ENCODE data around the gene FMN2. TPM values are rescaled to one million over a fixed set of nuclear protein-coding genes. Genes with fewer than 3 reads are reported as not detected.

The FMN2 gene
- total and polyA plus RNA-seq, 2 donors (not counting 1 experiment from before 2014, with no cell fraction given) = 8.0 to 13.7 TPM

GRCh38 chr1:240058049-240058448, 33.6 kb upstream of the FMN2 start:
- TF ChIP-seq CTCF (conservative IDR thresholded peaks at IDR 0.05 in 1 of 2, IDR thresholded peaks at IDR 0.05 in 1 of 2; ENCODE audit: low read depth in 1 of 2, low read length in 2 of 2) = no peak
- no peak for TF ChIP-seq EZH2 (IDR thresholded peaks at IDR 0.05; ENCODE audit: low read length, missing control alignments)
- DNase-seq (ENCODE audit: low read depth in 2 of 2) = no peak

GRCh38 chr1:240068961-240069360, 22.7 kb upstream of the FMN2 start:
- TF ChIP-seq EZH2 (IDR thresholded peaks at IDR 0.05; ENCODE audit: low read length, missing control alignments) (no peak), CTCF (conservative IDR thresholded peaks at IDR 0.05 in 1 of 2, IDR thresholded peaks at IDR 0.05 in 1 of 2; ENCODE audit: low read depth in 1 of 2, low read length in 2 of 2) (no peak)
- H2AFZ ChIP-seq (ENCODE audit: low read length) = no peak overlapping the region
- no peaks in the 10 kb centered on the region for H4K20me1 ChIP-seq (ENCODE audit: control insufficient read depth, extremely low read depth, insufficient read depth, low read length)
- H3K4me1 ChIP-seq (ENCODE audit: control insufficient read depth, extremely low read depth, insufficient read depth, low read length) = no peaks in the 10 kb centered on the region
- H3K9me3 ChIP-seq (ENCODE audit: control insufficient read depth, insufficient read depth, low read depth, low read length) = no peaks in the 10 kb centered on the region
- no peak overlapping the region for H3K27ac ChIP-seq (ENCODE audit: insufficient read depth, low read length)
- H3K9ac ChIP-seq (ENCODE audit: insufficient read depth, low read length) = no peak overlapping the region
- H3K27me3 ChIP-seq (ENCODE audit: control insufficient read depth, insufficient read depth, low read length) = no peaks in the 10 kb centered on the region
- H3K4me2 ChIP-seq (ENCODE audit: extremely low read depth, insufficient read depth, low read length) = no peak overlapping the region
- no peaks in the 10 kb centered on the region for H3K36me3 ChIP-seq (ENCODE audit: control insufficient read depth, insufficient read depth, low read length)
- DNase-seq (ENCODE audit: low read depth in 2 of 2) = no peak
- H3K79me2 ChIP-seq (ENCODE audit: control insufficient read depth, insufficient read depth, low read length) = no peaks in the 10 kb centered on the region
- H3K4me3 ChIP-seq (replicated peaks in 1 of 4; ENCODE audit: control extremely low read depth in 1 of 4, insufficient read depth in 1 of 4, low read depth in 3 of 4, low read length in 4 of 4) = no peak overlapping the region

More at GRCh38 chr1:240058049-240058448, 33.6 kb upstream of the FMN2 start:
- Histone ChIP-seq H3K27me3 (ENCODE audit: control insufficient read depth, insufficient read depth, low read length) (no peaks in the 10 kb centered on the region), H3K9ac (ENCODE audit: insufficient read depth, low read length) (no peak overlapping the region), H3K27ac (ENCODE audit: insufficient read depth, low read length) (no peak overlapping the region), H4K20me1 (ENCODE audit: control insufficient read depth, extremely low read depth, insufficient read depth, low read length) (no peaks in the 10 kb centered on the region), H3K9me3 (ENCODE audit: control insufficient read depth, insufficient read depth, low read depth, low read length) (no peaks in the 10 kb centered on the region), H3K4me3 (replicated peaks in 1 of 4; ENCODE audit: control extremely low read depth in 1 of 4, insufficient read depth in 1 of 4, low read depth in 3 of 4, low read length in 4 of 4) (no peak overlapping the region), H3K36me3 (ENCODE audit: control insufficient read depth, insufficient read depth, low read length) (no peaks in the 10 kb centered on the region), H3K79me2 (ENCODE audit: control insufficient read depth, insufficient read depth, low read length) (no peaks in the 10 kb centered on the region), H3K4me1 (ENCODE audit: control insufficient read depth, extremely low read depth, insufficient read depth, low read length) (no peaks in the 10 kb centered on the region), H3K4me2 (ENCODE audit: extremely low read depth, insufficient read depth, low read length) (no peak overlapping the region), H2AFZ (ENCODE audit: low read length) (no peak overlapping the region)

- Histone ChIP-seq H3K27ac (ENCODE audit: insufficient read depth, low read length) (no peak overlapping the region), H3K4me3 (replicated peaks in 1 of 4; ENCODE audit: control extremely low read depth in 1 of 4, insufficient read depth in 1 of 4, low read depth in 3 of 4, low read length in 4 of 4) (no peak overlapping the region), H3K4me1 (ENCODE audit: control insufficient read depth, extremely low read depth, insufficient read depth, low read length) (no peaks in the 10 kb centered on the region), H2AFZ (ENCODE audit: low read length) (no peak overlapping the region), H3K9ac (ENCODE audit: insufficient read depth, low read length) (no peak overlapping the region), H3K4me2 (ENCODE audit: extremely low read depth, insufficient read depth, low read length) (no peak overlapping the region), H3K27me3 (ENCODE audit: control insufficient read depth, insufficient read depth, low read length) (no peaks in the 10 kb centered on the region), H3K79me2 (ENCODE audit: control insufficient read depth, insufficient read depth, low read length) (no peaks in the 10 kb centered on the region), H3K9me3 (ENCODE audit: control insufficient read depth, insufficient read depth, low read depth, low read length) (no peaks in the 10 kb centered on the region), H3K36me3 (ENCODE audit: control insufficient read depth, insufficient read depth, low read length) (no peaks in the 10 kb centered on the region), H4K20me1 (ENCODE audit: control insufficient read depth, extremely low read depth, insufficient read depth, low read length) (no peaks in the 10 kb centered on the region)
- DNase-seq (ENCODE audit: low read depth in 2 of 2) = no peak
- TF ChIP-seq CTCF (conservative IDR thresholded peaks at IDR 0.05 in 1 of 2, IDR thresholded peaks at IDR 0.05 in 1 of 2; ENCODE audit: low read depth in 1 of 2, low read length in 2 of 2) = no peak
These were observed 21.5 kb upstream of the FMN2 start for GRCh38 chr1:240070188-240070587.
